HepG2 (cell line): Measurements from ENCODE around the gene TMEM187. TPM values are rescaled to one million over a fixed set of nuclear protein-coding genes. Genes with fewer than 3 reads are reported as not detected.

Experiments used
- ARID2 ChIP-seq: sonication (generic); formaldehyde crosslinking; IDR thresholded peaks from 2 replicates; pipeline ENCODE4 v1.8.1; 2022; ENCODE audit warnings: mild to moderate bottlenecking, missing genetic modification reagents, borderline replicate concordance
- ATRX ChIP-seq: sonication (generic); formaldehyde crosslinking; IDR thresholded peaks from 2 replicates; pipeline ENCODE4 v1.4.0; 2020; ENCODE audit warnings: missing genetic modification reagents, borderline replicate concordance
- HDAC1 ChIP-seq: sonication (generic); formaldehyde crosslinking; IDR thresholded peaks from 2 replicates; pipeline ENCODE4 v1.5.1; 2020; ENCODE audit warnings: mild to moderate bottlenecking, missing genetic modification reagents
- MTA3 ChIP-seq: sonication (generic); formaldehyde crosslinking; IDR thresholded peaks from 2 replicates; pipeline ENCODE4 v1.4.0; 2020; ENCODE audit warnings: missing genetic modification reagents
- NKX3-1 ChIP-seq: sonication (generic); formaldehyde crosslinking; IDR thresholded peaks from 2 replicates; pipeline ENCODE4 v1.5.0; 2020; ENCODE audit warnings: missing genetic modification reagents
- PHF5A ChIP-seq: IDR thresholded peaks from one replicate; pipeline ENCODE4 v1.6.1; 2018; ENCODE audit warnings: low read depth, missing genetic modification reagents; ENCODE audit not compliant: unreplicated experiment
- TBL1XR1 ChIP-seq: fragments of 150-350 bp; IDR thresholded peaks from 2 replicates; pipeline ENCODE4 v1.6.1; 2014; ENCODE audit warnings: borderline replicate concordance, low read length; ENCODE audit not compliant: partially characterized antibody
- YEATS4 ChIP-seq: sonication (generic); formaldehyde crosslinking; IDR thresholded peaks from 2 replicates; pipeline ENCODE4 v1.4.0; 2020; ENCODE audit warnings: missing genetic modification reagents, borderline replicate concordance
- ZFP37 ChIP-seq: sonication (generic); formaldehyde crosslinking; IDR thresholded peaks from 2 replicates; pipeline ENCODE4 v1.4.0; 2020; ENCODE audit warnings: missing genetic modification reagents, borderline replicate concordance
- ZFX ChIP-seq: sonication (generic); formaldehyde crosslinking; IDR thresholded peaks from 2 replicates; pipeline ENCODE4 v1.4.0; 2020; ENCODE audit warnings: mild to moderate bottlenecking, low read depth, missing genetic modification reagents, moderate library complexity
- ZGPAT ChIP-seq: IDR thresholded peaks from 2 replicates; pipeline ENCODE4 v1.6.1; 2016; ENCODE audit warnings: mild to moderate bottlenecking
- ZNF180 ChIP-seq: sonication (generic); formaldehyde crosslinking; IDR thresholded peaks from 2 replicates; pipeline ENCODE4 v1.4.0; 2020; ENCODE audit warnings: low read depth, missing genetic modification reagents, borderline replicate concordance
- ZNF225 ChIP-seq: sonication (generic); formaldehyde crosslinking; IDR thresholded peaks from 2 replicates; pipeline ENCODE4 v1.4.0; 2020; ENCODE audit warnings: mild to moderate bottlenecking, missing genetic modification reagents
- ZNF292 ChIP-seq: sonication (generic); formaldehyde crosslinking; IDR thresholded peaks from 2 replicates; pipeline ENCODE4 v1.8.1; 2022; ENCODE audit warnings: mild to moderate bottlenecking, low read depth, missing genetic modification reagents, borderline replicate concordance
- ZNF30 ChIP-seq: sonication (generic); formaldehyde crosslinking; IDR thresholded peaks from 2 replicates; pipeline ENCODE4 v1.5.0; 2020; ENCODE audit warnings: mild to moderate bottlenecking, missing genetic modification reagents
- ZNF34 ChIP-seq: sonication (generic); formaldehyde crosslinking; IDR thresholded peaks from 2 replicates; pipeline ENCODE4 v1.4.0; 2020; ENCODE audit warnings: mild to moderate bottlenecking, missing genetic modification reagents, borderline replicate concordance
- ZNF652 ChIP-seq: IDR thresholded peaks from 2 replicates; pipeline ENCODE4 v1.6.1; 2016; ENCODE audit warnings: low read depth, borderline replicate concordance
- ZNF740 ChIP-seq: sonication (generic); formaldehyde crosslinking; IDR thresholded peaks from 2 replicates; pipeline ENCODE4 v1.4.0; 2020; ENCODE audit warnings: missing genetic modification reagents
- ZSCAN30 ChIP-seq: sonication (generic); formaldehyde crosslinking; IDR thresholded peaks from 2 replicates; pipeline ENCODE4 v1.5.0; 2020; ENCODE audit warnings: mild to moderate bottlenecking, missing genetic modification reagents
- ZUFSP ChIP-seq: sonication (generic); formaldehyde crosslinking; IDR thresholded peaks from 2 replicates; pipeline ENCODE4 v1.9.0; 2021; ENCODE audit warnings: missing genetic modification reagents, mild to moderate bottlenecking, borderline replicate concordance
- polyA plus RNA-seq, 8 experiments: library from polyadenylated mRNA; depleted of rRNA in 3 of 8; stranded (reverse) in 7 of 8; unstranded in 1 of 8; fragments of >200 nt; fragmentation: Illumina TruSeq in 4 of 8; extraction: Trizol in 4 of 8; gene quantifications; 2 replicates each; pipeline versions ENCODE4 v1.2.1 to v1.2.3, GENCODE V29; 2011 to 2016; ENCODE audit warnings: low read depth in 4 of 8, missing spikeins in 1 of 8, mixed read lengths in 1 of 8; ENCODE audit not compliant: insufficient read depth in 1 of 8
- total RNA-seq, 5 experiments: library from RNA; depleted of rRNA; stranded (reverse); fragments of >200 nt; fragmentation: Illumina TruSeq; extraction: Trizol; gene quantifications; 2 replicates each; pipeline ENCODE4 v1.2.3, GENCODE V29; 2016; ENCODE audit warnings: low read depth in 1 of 5

The TMEM187 gene
- total and polyA plus RNA-seq, 2 of the 13 experiments (the other 11 are each of a cell fraction or from before 2014, with no cell fraction given): 2.2 to 6.2 TPM

GRCh38 chrX:153926858-153927671 lies 45.5 kb upstream of the TMEM187 start (continued):
- no peak for TF ChIP-seq ZUFSP (CRISPR knock-in tag)
- TF ChIP-seq YEATS4 (CRISPR knock-in tag): no peak; the same call in 1 of the 2 replicates
- TF ChIP-seq ZFP37: no peak
- no peak for TF ChIP-seq ARID2 (CRISPR knock-in tag)
- no peak for TF ChIP-seq NKX3-1
- TF ChIP-seq HDAC1 (CRISPR knock-in tag): no peak; the same call in 1 of the 2 replicates
- TF ChIP-seq ZGPAT (CRISPR knock-in tag): no peak
- no peak for TF ChIP-seq ATRX
- no peak for TF ChIP-seq PHF5A (CRISPR knock-in tag)
- TF ChIP-seq ZNF34 (CRISPR knock-in tag): no peak
- TF ChIP-seq MTA3: no peak
- TF ChIP-seq ZNF225 (CRISPR knock-in tag): no peak
- TF ChIP-seq ZNF652 (CRISPR knock-in tag): no peak
- TF ChIP-seq ZNF740: no peak
- no peak; the same call in 1 of the 2 replicates for TF ChIP-seq ZNF292 (CRISPR knock-in tag)
- TF ChIP-seq ZNF30 (CRISPR knock-in tag): no peak
- no peak for TF ChIP-seq ZNF180 (CRISPR knock-in tag)
- TF ChIP-seq TBL1XR1: no peak
- TF ChIP-seq ZSCAN30 (CRISPR knock-in tag): no peak
- TF ChIP-seq ZFX (CRISPR knock-in tag): 0 out of 2 replicates have a peak, but pooled peaks have one; percentile 40
